HG03575 (cell line): Measurements from ENCODE around the gene CHIC1.
"Not testable (repeated sequence)": the region's sequence is repeated elsewhere in the genome, so short reads cannot be mapped to it uniquely, and the experiment has no call there.

ENCODE experiments used
- ATAC-seq: cut with Tn5 transposase; IDR thresholded peaks from one replicate; pipeline ENCODE4 v1.9.1; 2021; ENCODE audit not compliant: unreplicated experiment, insufficient number of reproducible peaks, low FRiP score; ENCODE audit errors: extremely low read depth

The CHIC1 gene

GRCh38 chrX:73683236-73683859, 120.4 kb downstream of the CHIC1 start:
- no peak for ATAC-seq

GRCh38 chrX:73707014-73707413, 144.0 kb downstream of the CHIC1 start:
- not testable (repeated sequence) for ATAC-seq

GRCh38 chrX:73728602-73729001, 165.6 kb downstream of the CHIC1 start:
- ATAC-seq: no peak
